ENCODE results near the gene RNF38.

DNA sequence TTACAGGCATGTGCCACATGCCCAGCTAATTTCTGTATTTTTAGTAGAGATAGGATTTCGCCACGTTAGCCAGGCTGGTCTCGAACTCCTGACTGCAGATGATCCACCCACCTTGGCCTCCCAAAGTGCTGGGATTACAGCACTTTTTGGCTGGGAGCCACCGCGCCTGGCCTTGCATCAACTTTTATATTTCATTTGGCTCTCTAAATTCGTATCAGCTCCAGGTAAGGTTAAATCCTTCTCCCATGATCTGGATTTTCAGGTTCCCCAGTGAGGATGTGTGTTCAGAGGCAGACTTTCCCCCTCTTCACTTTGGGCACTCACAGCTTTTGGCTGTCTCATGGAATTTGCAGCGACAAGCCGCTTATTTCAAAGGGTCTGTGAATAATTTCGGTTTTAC, 16.8 kb upstream of the RNF38 start:
- TF ChIP-seq, protein P1, sequence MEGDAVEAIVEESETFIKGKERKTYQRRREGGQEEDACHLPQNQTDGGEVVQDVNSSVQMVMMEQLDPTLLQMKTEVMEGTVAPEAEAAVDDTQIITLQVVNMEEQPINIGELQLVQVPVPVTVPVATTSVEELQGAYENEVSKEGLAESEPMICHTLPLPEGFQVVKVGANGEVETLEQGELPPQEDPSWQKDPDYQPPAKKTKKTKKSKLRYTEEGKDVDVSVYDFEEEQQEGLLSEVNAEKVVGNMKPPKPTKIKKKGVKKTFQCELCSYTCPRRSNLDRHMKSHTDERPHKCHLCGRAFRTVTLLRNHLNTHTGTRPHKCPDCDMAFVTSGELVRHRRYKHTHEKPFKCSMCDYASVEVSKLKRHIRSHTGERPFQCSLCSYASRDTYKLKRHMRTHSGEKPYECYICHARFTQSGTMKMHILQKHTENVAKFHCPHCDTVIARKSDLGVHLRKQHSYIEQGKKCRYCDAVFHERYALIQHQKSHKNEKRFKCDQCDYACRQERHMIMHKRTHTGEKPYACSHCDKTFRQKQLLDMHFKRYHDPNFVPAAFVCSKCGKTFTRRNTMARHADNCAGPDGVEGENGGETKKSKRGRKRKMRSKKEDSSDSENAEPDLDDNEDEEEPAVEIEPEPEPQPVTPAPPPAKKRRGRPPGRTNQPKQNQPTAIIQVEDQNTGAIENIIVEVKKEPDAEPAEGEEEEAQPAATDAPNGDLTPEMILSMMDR (IDR thresholded peaks at IDR 0.05 in 8 of 11, conservative IDR thresholded peaks at IDR 0.05 in 3 of 11), result no peak
- TF ChIP-seq POLR2A (IDR thresholded peaks at IDR 0.05) (no peak), POLR2AphosphoS5 (IDR thresholded peaks at IDR 0.05) (no peak)

Data from spleen (tissue), 7 donors.